ENCODE data around the gene C1orf56. TPM values are rescaled to one million over a fixed set of nuclear protein-coding genes. Genes with fewer than 3 reads are reported as not detected.

C1orf56 gene
- 7.3 TPM for total RNA-seq
- long read RNA-seq, transcript C1orf56-201 (2 exons, 2,096 nt), result major isoform, 14 of 20 reads
- long read RNA-seq, partial matches to known transcripts, result 3 of 20 reads
- long read RNA-seq, other reads (novel, unspliced or antisense), result 3 of 20 reads

- intact Hi-C loops (cut with micrococcal nuclease), result no loop called here
Measured at GRCh38 chr1:151047591-151047924, at the start of gene C1orf56. TSS of gene C1orf56 (plus strand) at chr1:151047751. CDS start at chr1:151047848, 97 bp downstream.

DNA sequence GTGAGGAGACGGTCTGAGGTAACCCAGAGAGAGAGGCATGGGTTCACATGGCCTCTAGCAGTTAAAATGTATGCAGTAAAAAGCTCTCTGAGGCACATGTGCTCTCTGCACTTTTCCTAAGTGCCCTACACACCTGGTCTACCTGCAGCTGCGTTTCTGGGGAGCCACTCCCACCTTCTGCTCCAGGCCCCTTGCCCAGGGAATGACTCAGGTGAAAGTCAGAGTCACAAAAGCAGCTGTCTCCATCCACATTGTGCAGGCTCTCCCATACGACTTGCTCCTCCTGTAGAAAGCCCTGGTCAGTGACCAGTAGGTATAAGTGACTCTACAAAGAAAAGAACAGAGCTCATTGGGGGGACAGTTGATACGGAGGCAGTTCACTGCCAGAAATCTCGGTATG, 49.6 kb upstream of the C1orf56 start:
- DNase-seq, result no peak
- intact Hi-C loops (cut with micrococcal nuclease), result no loop called here
- ATAC-seq, result no peak

More at GRCh38 chr1:151047591-151047924, at the start of gene C1orf56:
- peak; percentile 83 for DNase-seq
- ATAC-seq, result peak; percentile 88

- no peak for DNase-seq
- intact Hi-C loops (cut with micrococcal nuclease), result no loop called here
- ATAC-seq, result no peak
Measured at GRCh38 chr1:150999051-150999674, 48.4 kb upstream of the C1orf56 start.

DNA sequence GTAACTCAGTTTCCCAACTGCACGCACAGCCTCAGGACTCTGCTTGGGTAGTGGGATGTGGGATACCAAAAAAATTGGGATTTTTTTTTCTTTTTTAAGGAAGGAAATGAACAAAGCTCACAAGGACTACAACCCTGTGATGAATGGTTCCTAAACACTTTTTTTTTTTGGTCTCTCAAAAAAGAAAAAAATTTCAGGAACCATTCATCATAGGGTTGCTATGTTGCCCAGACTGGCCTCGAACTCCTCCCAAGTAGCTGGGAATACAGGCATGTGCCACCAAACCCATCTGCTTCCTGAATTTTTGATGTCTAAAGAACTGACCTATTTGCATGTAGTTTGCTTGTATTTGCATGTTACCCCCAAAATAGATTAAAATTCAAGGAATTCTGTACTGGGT, 47.6 kb upstream of the C1orf56 start:
- intact Hi-C loops (cut with micrococcal nuclease), result no loop called here

GRCh38 chr1:151000408-151000807, 47.1 kb upstream of the C1orf56 start:
- ATAC-seq (no peak), DNase-seq (no peak)
- intact Hi-C loops (cut with micrococcal nuclease), result no loop called here

More for the DNA sequence above, 47.6 kb upstream of the C1orf56 start:
- DNase-seq (no peak), ATAC-seq (no peak)

DNA sequence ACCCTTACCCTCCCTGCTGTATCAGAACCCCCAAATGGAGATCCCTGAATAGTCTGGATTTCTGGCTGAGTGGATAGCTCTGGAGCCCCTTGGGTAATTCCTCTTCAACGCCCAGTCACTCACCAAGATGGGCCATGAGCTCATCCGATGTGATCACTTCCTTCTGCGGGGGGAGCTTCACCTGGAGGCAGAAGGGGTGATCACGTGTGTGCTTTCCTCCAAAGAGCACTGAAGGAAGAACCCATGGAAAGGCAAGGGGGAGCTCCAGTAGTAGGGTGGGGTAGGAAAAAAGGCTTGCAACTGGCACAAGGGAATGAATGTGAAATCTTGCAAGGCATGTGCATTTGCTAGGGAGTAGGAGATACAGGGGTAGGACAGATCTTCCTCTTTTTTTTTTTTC, 45.9 kb upstream of the C1orf56 start:
- ATAC-seq, result no peak
- DNase-seq, result no peak
- intact Hi-C loops (cut with micrococcal nuclease), result no loop called here

DNA sequence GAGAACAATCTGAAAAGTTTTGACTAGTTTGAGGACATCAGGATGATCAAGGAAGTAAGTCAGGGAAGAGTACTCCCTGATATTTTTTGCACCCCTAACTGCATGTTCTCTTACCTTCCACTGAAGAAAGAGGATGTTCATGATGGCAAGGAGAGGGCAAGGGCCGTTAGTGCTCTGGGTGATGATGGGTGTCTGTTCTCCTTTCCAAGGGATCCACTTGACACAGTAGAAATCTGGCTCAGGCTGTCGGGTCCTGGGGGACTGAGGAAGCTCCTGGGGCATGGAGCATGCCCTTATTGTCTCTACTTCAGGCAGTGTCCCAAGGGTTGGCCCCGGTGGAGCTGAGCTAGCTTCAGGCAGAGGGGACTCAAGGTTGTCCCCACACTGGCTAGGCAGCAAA, 45.5 kb upstream of the C1orf56 start:
- intact Hi-C loops (cut with micrococcal nuclease), result no loop called here
- DNase-seq, result no peak
- ATAC-seq, result no peak

- intact Hi-C loops (cut with micrococcal nuclease), result no loop called here
- DNase-seq (no peak), ATAC-seq (no peak)
Measured at GRCh38 chr1:151002611-151003010, 44.9 kb upstream of the C1orf56 start.

GRCh38 chr1:151003180-151003579, 44.4 kb upstream of the C1orf56 start:
- ATAC-seq, result no peak
- no peak for DNase-seq
- intact Hi-C loops (cut with micrococcal nuclease), result no loop called here

DNA sequence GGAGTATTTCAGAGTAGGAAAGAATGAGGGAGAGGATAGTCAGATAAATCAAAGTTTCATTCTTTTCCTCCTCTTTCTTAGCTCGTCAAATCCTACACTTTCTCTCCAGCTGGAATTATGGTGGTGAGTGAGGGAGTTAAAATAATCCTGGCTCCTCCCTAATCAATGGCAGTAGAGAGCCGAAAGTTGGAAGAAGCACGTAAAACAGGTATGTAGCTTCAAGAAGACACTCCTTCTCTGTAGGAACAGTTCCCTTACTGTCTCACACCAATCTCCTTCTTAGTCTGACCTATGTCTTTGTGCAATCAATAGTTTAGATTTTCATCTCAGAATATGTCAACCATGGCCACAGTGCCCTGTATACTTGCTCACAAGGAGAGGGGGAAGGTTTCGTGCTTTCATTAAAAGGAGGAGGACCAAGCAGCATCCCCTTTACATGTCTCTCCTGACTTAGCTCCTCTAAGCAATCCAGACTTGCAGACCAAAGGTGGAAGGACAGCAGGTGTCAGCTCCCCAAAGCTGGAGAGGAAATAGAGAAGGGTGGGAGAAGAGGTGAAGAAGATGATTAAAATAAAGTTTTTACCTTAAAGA, 41.7 kb upstream of the C1orf56 start:
- intact Hi-C loops (cut with micrococcal nuclease), result no loop called here
- no peak for DNase-seq
- no peak for ATAC-seq

DNA sequence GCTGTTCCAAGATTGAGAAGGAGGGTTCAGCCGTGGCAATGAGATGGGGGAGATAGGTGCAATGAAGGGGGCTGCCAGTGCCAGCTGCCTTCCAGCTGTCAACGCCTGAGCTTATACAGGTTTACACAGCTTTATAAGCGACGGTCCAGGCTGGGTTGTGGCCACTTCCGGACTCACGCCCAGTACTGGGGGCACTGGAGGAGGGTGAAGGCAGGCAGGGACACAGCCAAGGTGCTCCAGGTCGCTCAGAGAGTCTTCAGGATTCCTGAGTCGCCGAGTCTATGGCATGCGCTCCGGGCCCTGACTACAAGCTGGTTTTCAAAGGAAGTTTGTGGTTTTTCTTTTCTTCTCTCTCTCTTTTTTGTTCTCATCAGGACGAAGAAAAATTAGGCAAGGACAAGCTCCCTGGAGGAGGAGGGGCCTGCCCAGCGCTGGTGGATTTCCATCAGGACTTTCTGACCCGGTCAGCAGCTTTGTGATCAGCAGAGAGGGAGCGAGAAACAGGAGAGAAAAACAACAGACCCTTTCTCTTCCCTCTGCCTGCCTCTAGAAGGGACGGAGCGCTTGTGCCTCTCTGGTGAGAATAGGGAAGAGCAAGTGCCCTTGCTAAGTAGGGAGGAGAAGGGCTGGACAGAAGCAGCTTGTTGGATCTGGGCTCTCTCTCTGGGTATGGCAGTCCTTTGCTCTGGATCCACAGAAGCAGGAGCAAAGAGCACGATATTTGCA, 41.1 kb upstream of the C1orf56 start, which contains the start of gene MINDY1:
Gene MINDY1, minus strand, starts transcription at position 576 of the 726 bp plus-strand sequence. CDS start 4,285 bp downstream, outside the sequence.
- intact Hi-C loops (cut with micrococcal nuclease), result no loop called here
- ATAC-seq (peak; percentile 78), DNase-seq (peak; percentile 65)

DNA sequence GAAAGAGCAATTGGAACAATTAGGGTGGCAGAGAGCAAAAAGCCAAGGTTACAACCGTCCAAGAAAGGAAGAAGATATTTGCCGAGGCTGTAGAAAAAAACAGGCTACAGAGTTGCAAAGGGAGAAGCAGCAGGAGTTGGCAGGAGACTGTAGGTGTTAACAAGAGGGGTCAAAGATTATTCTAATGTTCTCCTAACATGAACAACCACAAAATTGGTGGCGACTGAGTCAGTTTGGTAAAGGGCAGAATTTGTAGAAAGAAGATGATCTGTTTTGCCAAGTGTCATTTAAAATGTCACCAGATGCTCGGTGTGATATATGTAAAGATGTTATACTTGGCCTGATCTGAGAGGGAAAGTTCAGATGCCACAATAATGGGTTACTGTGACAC, 39.7 kb upstream of the C1orf56 start:
- no peak for DNase-seq
- ATAC-seq, result no peak
- intact Hi-C loops (cut with micrococcal nuclease), result no loop called here

- DNase-seq (peak; percentile 98), ATAC-seq (peak; percentile 88)
Measured at GRCh38 chr1:151008244-151009205, 39.0 kb upstream of the C1orf56 start, which contains the start of gene PRUNE1. TSS of gene PRUNE1 (plus strand) at chr1:151008449. CDS start at chr1:151008633, 184 bp downstream.

DNA sequence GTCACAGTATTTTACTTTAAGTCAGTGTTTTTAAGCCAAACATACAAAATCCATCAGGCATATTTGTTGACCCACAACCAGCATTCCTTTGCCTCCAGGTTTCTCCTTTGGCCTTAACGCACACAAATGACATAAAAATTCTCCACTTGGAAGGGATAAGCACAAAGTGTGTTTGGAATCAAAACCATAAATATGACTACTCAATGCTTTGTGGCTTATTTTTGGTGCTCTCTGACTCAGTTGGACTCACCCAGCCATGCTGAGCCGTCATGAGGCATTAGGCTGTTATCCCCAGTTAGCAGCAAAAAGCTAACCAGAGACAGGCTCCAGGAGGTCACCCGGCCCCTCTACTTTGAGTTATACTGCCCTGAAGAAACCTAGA, 38.4 kb upstream of the C1orf56 start:
- ATAC-seq (no peak), DNase-seq (no peak)
- intact Hi-C loops (cut with micrococcal nuclease), result no loop called here

More at GRCh38 chr1:151008244-151009205, 39.0 kb upstream of the C1orf56 start, which contains the start of gene PRUNE1:
- intact Hi-C loops (cut with micrococcal nuclease), result no loop called here

DNA sequence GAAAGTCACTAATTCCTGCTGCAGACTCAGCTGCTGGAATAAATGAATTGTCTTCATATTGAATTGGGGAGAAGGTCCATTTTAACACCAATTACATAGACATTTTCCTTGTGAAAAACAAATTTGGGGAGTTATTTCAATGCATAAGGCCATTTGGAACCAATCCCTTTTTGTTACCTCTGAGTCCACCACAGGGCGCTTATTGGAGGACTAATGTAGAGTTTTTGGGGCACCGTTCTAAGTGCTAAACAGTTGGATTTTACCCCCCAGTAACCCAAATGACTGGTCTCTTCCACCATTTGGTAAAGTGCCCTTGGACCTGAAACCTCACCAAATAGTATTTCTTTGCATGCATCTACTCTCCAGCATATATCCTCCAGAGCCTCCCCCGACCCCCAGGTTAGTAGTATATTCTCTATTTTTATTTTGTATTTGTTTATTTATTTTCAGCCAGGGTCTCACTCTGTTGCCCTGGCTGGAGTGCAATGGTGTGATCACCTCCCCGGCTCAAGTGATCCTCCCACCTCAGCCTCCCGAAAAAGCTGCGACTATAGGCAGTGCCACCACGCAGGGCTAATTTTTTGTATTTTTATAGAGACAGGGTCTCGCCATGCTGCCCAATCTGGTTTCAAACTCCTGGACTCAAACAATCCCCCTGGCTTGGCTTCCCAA, 37.7 kb upstream of the C1orf56 start:
- ATAC-seq, result no peak
- intact Hi-C loops (cut with micrococcal nuclease), result no loop called here
- DNase-seq, result no peak

DNA sequence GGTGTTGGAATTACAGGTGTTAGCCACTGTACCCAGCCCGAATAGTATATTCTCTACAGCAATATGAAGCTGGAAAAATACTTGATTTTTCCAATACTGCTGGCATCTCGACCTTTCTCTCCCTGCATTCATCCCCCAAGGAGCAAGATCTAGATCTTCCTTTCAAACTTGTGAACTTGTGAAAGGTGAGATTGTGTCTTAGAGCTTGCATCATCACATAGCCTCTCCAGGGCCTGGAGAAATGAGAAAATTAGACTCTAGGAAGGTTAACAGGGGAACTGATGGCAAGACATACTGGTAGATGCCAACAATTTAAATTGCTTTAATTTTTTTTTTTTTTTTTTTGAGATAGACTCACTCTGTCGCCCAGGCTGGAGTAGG, 37.2 kb upstream of the C1orf56 start:
- intact Hi-C loops (cut with micrococcal nuclease), result no loop called here
- DNase-seq, result no peak
- no peak for ATAC-seq

DNA sequence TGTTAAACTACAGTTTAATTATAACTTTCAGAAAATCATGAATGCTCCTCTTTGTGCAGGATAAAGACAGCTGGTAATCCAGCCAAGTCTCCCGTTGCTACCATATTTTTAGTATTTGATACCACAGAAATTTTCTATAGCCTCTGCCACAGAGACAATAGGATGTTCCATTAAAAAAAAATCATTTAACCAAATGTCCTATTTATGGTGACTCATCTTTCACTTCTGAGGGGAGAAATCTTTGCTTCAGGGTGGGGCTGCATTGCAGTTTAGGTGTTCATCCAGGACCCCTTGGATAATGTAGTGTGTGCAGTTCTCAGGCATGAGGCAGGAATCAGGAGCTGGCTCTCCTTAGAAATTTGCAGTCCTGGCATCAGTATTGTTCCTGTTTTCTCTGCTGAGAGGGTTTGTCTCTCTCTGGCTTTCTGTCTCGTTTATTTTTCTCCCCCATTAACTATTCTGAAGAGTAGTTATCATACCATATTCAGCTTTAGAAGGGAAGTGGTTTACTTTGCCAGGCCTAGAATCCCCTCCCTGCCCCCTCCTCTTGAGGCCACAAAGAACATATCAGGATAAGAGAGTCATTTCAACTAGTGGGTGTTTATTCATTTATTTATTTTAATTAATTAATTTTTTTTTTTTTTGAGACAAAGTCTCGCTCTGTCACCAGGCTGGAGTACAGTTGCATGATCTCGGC, 36.2 kb upstream of the C1orf56 start:
- ATAC-seq (no peak), DNase-seq (no peak)
- intact Hi-C loops (cut with micrococcal nuclease), result no loop called here
